NCI-H2196 (cell line): Measurements from ENCODE around the gene TSPAN5.
"Not testable (repeated sequence)": the region's sequence is repeated elsewhere in the genome, so short reads cannot be mapped to it uniquely, and the experiment has no call there.

Source experiments
- DNase-seq: peaks from one replicate; lab custom pipeline; 2025; ENCODE audit not compliant: unreplicated experiment; lab: John Stamatoyannopoulos, UW

The TSPAN5 gene

DNA sequence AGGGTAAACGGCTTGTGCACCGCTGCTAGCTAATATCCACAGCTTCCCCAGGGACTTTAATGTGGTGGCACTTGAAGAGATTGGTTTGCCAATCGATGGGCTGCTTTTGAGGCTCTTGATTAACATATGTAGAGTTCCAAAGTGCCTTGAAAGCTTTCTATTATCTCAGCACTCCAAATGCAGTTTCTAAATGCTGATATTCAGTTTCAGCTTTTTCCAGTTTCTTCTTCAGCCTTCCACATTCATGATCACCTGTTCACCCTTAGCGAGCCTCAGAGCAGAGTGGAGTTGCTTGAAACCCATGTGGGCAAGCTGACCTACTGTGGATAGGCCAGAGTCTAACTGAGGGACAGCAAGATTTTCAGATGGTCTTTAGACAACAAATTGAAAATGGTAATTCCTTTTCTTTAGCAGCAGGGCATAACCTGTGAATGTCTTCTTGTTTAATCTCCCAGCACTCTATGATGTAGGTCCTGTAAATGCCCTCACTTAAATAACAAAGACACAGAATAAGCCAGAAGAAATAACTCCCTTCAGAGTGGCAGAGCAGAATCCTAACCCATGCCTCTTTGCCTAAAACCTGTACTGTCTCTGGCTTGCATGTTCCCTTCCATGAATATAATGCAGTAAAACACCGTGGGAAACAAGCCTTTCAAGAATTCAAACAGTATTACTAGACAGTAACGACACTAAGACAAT, 99.8 kb downstream of the TSPAN5 start:
- no peak for DNase-seq

DNA sequence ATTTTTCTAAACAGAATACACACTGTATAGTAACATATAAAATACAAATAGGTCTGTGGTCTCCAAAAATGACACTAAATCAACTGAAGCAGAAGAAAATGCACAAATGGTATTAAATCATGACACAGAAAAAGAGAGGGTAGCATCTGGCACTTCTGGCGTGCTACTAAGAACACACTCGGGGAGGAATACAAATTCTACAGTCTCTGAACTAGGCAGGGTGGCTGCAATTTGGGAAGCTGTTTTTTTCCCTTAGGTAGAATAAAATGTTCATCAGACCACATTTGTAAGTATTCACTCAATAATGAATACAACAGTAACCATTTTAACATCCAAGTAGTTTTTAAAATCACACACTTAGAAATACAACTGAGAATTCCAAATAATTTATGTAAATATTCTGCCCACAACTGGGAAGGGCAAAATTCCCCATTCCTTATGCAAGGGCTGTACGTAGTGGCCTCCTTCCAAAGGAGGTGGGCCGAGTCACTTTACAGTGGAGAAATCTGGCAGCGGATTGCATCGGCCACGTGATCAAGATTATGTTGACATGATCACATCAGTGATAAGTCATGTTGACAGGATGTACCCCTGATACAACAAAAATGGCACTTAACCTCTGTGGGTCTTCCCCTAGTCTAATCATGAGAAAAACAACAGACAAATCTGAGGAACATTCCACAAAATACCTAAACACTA, 101.1 kb downstream of the TSPAN5 start:
- no peak for DNase-seq

DNA sequence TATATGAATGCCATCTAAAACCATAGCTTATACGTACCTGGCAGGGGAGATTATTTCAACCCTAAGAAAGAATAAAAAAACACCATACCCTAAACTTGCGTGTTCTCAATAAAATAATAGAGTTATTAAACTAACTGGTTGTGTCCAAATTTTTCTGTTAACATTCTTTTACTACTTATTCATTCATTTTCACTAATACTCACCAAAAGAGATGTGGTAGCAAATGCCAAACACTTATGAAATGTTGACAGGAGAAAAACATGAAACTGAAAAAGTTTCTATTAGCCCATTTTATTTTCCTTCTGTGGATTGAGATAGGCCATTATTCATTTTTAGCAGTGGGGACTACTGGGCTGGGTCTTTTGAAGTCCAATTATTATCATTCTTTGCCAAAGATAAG, 102.0 kb downstream of the TSPAN5 start:
- no peak for DNase-seq

DNA sequence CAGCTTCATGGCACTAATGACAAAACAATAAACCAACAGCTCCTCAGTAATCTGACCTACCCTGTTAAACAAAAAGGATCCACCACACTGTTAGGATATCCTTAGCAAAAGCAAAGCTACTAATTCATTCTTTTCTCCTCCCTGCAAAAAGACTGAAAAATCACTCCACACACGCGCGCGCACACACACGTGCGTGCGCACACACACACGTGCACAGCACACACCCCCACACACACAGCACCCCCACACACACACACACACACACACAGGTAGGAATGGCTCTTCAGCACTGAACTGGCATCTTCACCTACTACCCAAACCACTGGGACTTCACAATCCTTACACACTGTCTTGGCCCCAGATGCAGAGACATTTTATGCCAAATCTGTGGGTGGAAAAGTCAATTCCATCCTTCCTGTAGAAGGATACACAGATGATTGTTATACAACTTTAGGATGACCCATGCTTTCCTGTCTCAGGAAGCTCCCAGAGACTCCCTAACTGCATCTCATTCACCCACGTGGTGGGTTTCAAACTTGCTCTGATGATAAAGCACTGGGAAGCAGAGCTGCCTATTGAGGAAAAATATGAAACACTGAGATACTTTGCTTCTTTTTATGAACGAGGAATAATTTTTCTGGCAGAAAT, 102.5 kb downstream of the TSPAN5 start:
- no peak for DNase-seq

DNA sequence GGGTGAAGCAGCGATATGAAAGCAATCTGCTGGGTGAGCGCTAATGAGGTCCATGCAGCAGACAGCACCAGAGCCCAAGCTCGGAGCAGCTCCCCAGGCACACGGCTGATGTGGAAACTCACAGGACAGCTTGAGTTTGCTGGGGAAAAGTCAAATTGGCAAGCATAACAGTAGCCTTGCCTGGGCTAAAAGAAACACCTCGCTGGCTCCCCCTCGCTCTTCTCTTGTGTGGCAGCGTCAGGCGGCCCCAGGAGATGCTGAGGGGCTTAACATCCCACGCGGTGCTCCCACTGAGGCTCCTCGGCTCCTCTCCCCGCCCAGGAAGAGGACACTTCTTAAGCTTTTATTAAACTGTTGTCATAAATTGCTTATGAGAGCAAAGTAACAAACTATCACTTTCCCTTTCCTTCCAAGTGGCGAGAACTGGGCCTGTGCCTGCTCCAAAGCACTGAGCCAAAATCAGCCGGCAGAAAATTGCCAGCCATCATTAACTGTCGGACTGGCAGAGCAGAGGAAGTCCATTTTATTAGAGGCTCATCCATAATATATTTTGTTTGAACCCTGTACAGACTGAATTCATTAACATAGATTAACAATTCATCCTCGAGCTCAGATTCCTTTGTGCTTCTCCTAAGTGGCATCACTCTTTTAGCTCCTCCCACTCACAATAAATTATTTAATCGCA, 111.4 kb downstream of the TSPAN5 start:
- no peak for DNase-seq

DNA sequence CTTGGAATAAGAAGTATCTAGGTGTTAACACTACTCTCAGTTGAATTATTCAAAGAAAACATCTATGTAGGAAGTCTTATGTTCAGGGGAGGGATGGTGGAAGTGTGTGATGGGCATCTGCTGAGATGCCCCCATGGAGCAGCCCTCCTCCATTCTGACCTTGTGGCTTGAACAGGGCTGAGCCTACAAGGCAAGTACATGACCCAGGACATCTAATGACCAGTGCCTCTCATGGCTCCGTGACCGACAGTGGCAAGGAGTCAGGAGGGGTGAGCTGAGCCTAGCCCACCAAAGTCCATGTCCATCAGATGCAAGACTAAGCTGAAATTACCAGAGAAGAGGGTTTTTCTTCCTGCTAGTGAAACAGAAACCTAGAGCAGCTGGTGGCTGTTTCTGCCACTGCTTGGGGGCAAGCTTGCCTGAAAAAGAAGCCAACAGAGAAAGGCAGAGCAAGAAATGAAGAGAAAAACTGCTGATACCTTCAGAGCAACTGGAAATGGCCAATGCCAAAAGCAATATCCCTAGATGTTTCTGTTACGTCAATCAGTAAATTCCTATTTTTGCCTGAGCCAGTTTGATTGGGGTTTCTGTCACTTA, 113.5 kb downstream of the TSPAN5 start:
- no peak for DNase-seq

DNA sequence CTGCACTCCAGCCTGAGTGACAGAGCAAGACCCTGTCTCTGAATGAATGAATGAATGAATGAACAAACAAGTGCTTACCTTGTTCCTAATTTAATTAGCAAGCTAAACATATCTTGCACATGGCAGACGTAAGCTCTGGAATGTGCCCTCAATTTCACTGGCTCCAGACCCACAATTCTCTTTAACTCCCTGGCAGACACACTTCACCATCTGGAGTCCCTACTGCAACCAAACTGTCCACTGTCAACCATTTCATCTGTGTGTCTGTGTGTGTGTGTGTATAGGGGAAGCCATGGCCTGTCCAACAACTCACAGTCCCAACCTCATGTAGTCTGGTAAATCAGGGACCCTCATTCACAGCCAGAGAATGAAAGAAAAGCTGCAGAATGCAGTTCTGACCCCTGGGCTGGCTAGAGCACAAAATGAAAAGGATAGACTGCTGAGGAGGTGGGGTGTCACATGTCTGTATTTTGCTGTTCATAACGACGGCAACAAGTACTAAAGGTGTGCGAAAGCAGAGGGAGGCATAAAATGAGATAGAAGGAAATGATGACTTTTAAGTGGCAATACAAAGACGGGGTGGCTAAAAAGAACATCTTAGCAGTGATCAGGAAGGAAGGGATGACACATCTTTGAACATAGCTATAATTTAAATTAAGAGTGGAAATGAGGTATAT, 114.1 kb downstream of the TSPAN5 start:
- DNase-seq = no peak

DNA sequence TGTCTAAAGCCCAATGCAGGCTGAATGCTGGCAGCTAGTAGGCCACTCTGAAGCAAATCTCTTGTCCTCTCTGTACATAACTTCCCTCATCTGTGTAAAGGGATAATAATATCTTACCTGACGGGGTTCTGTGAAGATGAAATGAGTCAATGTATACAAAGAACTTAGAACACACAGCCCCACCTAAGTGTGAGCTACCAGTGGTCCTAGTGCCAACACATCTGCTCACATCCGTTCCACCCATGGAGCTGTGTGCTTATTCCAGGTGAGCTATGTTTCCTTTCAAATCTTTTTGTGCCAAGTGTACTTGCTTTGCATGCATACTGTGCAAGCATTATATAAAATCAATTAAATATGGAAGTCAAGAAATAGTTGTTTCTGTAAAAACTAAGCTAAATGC, 116.4 kb downstream of the TSPAN5 start:
- DNase-seq = no peak

DNA sequence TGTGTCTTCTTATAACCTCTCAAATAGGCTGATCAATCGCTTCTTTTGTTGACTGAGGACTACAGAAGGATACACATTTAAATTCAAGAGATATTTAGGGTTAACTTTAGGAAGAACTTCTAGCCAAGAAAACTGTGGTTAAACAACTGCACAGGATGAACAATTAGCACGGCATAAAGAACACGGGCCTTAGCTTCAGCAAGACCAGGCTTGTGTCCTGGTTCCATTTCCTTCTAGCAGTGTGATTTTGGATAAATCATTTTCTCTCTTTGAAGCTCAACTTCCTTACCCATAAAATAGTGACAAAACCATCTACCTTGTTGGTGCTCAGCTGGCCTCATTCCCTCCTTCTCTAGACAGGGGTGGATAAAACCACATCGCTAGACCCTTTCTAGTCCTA, 117.6 kb downstream of the TSPAN5 start:
- DNase-seq = no peak

DNA sequence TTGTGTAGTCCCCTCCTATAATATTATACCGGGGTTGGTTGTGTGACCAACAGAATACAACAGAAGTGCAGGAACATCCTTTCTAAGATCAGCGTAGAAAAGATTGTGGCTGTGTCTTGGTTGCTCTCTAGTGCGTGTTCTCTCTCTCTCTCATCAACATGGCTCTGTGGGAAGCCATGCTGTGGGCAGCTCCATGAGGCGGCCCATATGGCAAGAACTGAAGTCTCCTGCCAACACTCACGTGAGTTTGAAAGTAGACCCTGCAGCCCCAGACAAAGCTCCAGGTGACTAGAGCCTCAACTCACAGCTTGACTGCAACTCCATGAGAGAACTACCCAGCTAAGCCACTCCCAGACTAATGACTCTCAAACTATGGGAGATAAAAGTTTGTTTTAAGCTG, 118.7 kb downstream of the TSPAN5 start:
- DNase-seq = no peak

DNA sequence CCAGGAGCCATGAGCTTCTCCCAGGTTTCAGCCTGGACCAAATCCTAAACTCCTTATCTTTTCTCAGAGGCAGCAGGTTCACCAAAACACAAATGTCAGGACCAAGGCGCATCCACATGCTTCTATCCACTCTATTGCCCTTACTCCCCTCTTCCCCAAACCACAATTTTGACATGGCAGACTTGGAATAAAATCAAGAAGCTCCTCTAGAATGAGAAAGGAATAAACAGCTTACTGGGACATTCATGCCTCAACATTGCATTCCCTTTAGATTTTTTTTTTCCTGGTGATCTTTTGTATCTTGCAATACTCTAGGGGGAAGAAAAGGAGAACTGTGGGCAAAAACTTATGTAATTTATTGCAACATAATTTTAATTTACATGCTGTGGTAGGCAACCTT, 119.1 kb downstream of the TSPAN5 start:
- DNase-seq = no peak

DNA sequence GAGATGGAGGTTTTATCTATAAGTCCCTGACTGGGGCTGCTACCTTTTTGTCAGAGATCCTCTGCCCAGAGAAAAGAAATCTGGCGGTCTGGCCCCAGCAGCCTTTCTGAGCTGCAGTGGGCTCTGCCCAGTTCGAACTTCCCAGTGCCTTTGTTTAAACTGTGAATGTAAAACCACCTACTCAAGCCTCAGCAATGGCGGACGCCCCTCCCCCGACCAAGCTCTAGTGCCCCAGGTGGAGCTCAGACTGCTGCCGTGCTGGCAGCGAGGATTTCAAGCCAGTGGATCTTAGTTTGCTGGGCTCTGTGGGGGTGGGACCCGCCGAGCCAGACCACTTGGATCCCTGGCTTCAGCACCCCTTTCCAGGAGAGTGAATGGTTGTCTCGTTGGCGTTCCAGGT, 121.8 kb downstream of the TSPAN5 start:
- no peak for DNase-seq

DNA sequence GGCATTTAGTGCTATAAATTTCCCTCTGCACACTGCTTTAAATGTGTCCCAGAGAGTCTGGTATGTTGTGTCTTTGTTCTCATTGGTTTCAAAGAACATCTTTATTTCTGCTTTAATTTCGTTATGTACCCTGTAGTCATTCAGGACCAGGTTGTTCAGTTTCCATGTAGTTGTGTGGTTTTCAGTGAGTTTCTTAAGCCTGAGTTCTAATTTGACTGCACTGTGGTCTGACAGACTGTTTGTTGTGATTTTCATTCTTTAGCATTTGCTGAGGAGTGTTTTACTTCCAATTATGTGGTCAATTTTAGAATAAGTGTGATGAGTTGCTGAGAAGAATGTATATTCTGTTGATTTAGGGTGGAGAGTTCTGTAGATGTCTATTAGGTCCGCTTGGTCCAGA, 124.3 kb downstream of the TSPAN5 start:
- DNase-seq = not testable (repeated sequence)

DNA sequence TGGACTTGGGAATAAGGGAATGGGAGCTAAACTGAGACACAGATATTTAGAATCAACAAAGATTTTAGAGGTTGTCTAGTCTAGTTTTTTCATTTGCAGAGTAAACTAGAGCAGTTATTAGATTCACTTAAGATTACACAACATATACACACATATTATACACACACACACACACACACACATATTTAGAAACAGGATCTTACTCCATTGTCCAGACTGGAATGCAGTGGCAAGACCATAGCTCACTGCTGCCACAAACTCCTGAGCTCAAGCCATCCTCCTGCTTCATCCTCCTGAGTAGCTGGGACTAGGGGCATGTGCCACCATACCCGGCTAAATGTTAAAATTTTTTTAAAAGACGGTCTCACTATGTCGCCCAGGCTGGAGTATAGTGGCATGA, 127.8 kb downstream of the TSPAN5 start:
- DNase-seq = no peak

DNA sequence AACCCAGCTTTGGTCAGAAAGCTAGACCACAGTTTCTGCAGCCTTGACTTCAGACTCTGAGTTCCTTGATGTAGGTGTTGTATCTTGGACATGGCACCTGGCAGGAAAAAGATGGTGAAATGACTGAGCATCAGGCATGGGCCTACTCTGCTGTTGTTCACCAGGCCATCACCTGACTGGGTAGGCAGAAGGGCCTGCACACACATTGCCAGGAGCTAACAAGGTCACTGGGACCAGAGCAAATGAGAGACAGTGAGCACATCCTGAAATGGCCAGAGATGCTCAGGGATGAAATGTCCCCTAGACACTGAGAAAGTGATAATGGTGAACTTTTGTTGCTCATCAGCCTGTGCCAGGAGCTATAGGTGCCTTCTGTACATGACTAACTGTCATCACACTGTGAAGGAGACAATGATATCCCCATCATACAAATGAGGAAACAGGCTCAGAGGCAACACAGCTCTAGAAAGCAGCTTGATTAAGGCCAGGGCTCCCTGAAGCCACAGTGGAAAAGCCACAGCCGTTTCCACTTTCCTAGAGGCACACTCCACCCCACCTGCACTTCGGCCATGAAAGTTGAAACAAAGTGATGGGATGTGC, 128.3 kb downstream of the TSPAN5 start:
- DNase-seq = no peak

DNA sequence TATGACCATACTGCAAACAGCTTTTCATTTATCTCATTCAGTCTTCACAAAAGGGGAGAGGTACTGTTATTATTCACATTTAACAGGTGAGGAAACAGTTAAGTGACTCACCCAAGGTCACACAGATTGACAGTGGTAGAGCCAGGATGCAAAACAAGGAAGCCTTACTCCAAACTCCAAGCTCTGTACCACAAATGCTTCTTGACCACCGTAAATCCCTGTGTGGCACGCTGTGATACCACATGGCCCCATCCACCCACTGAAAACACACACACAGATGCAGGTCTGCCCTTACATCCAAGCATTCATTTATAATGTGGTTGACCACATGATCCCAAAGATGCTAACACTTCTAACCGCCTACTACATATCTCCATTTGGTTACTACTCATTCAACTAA, 129.5 kb downstream of the TSPAN5 start:
- DNase-seq = no peak

DNA sequence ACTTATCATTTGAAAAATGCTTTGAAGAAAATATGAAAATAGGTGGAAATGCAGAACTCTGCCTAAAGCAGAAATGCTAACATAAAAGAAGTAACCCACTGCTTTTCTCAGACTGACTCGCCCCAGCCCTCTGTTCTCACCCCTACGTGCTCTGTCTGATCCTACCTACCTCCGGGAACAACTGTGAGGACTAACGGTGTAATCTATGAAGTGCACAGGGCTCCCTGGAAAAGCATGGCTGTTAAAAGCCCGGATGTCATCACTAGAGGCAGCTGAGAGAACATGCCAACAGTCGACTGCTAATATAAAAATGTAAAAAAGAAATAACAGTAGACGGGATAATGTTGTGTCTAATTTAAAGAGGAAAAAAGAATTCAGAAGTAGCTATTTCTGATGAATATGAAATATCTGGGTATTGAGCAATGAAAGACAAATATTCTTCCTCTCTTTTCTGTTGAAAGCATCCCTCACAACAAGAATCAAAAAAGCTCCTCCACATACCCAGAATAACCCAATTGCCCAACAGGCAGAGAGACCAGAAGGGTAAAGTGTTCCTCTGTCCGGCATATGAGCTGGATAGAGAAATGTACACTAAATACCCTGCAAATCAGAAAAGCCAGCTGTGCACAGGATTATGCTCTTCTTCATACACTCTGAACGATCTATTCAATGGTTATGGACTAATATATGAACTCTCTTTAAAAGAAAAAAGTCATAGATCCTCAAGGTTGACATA, 130.7 kb downstream of the TSPAN5 start:
- DNase-seq = no peak

DNA sequence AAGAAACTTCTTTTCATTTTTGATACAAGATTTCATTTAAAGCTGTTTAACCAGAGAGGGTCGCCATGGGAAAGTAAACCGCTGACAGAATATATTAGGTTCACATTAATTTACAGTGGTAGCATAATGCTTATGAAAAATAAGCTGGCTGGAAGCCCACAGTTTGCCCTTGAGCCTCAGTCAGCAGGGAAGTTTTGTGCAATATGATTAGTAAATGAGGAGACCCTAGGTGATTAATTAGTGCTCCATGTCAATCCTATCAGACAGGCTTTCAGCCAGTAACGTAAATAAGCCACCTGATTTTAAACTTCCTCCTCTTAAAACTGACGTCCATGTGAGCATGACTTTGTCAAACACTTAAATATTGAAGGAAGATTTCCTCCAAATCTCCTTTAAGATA, 134.2 kb downstream of the TSPAN5 start:
- no peak for DNase-seq

DNA sequence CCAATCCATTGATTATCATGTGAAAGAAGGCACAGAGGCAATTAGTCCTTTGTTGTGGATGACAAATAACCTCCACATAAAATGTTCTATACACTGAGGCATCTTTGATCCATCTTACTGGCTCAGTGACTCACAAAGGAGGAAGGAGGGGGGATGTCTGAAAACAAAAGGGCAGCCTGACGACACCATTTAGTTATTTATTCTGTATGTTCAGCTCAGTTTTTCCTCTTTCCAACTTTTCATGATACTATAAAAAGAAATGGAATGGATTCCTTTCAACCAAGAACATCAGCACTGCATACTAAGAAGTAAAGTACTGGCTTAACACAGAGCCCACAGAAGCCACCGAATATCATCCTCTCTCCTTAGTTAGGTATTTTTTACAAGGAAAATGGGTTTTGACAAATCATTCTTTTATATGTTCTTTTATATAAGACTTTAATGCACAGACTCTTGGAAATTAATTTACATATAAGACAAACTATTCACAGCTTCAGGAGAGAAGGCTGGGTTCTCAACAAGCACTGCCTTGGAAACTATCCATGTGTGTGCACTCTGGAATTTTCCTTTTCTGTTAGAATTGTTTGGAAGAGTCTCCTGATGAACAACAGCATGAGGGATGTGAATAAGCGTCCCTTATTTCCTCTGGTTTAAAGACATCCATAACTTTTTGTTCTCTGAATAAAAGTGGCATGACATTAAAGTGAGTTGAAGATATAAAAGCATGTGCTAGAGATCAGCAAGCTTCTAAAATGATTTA, 135.6 kb downstream of the TSPAN5 start:
- DNase-seq = no peak
